Neural cell (in vitro differentiated cells): ENCODE measurements around the gene CYP3A5. TPM values are rescaled to one million over a fixed set of nuclear protein-coding genes. Genes with fewer than 3 reads are reported as not detected.
"Not testable (repeated sequence)": the region's sequence is repeated elsewhere in the genome, so short reads cannot be mapped to it uniquely, and the experiment has no call there.

ENCODE experiments used
- H2AFZ ChIP-seq: fragments of 200-600, 300-800 bp; sonication (generic), shearing (Covaris generic); 2 replicates; pipeline ENCODE4 v1.6.0; 2014; ENCODE audit warnings: low read depth, mild to moderate bottlenecking, antibody characterized with exemption, low read length, moderate library complexity
- H3F3A ChIP-seq: fragments of 200-600 bp; shearing (Covaris generic); 2 replicates; pipeline ENCODE4 v1.6.1; 2016; ENCODE audit warnings: mild to moderate bottlenecking, moderate library complexity, mixed read lengths, antibody characterized with exemption, low read length; ENCODE audit not compliant: insufficient read depth, poor library complexity, severe bottlenecking
- H3K27ac ChIP-seq: fragments of 200-600, 300-800 bp; sonication (generic), shearing (Covaris generic); 2 replicates; pipeline ENCODE4 v1.5.1; 2014; ENCODE audit warnings: mild to moderate bottlenecking, low read length, moderate library complexity
- H3K27me3 ChIP-seq: fragments of 300-800, 200-600 bp; sonication (generic), shearing (Covaris generic); 2 replicates; pipeline ENCODE4 v1.6.0; 2014; ENCODE audit warnings: mild to moderate bottlenecking, low read depth, low read length, moderate library complexity; ENCODE audit not compliant: insufficient read depth
- H3K36me3 ChIP-seq: fragments of 300-800, 200-600 bp; sonication (generic), shearing (Covaris generic); 2 replicates; pipeline ENCODE4 v1.5.1; 2014; ENCODE audit warnings: mild to moderate bottlenecking, antibody characterized with exemption, low read length, moderate library complexity; ENCODE audit not compliant: insufficient read depth
- H3K4me2 ChIP-seq: fragments of 300-800, 200-600 bp; sonication (generic), shearing (Covaris generic); 2 replicates; pipeline ENCODE4 v1.6.0; 2014; ENCODE audit warnings: mild to moderate bottlenecking, low read length
- H3K4me3 ChIP-seq: fragments of 300-800, 200-600 bp; sonication (generic), shearing (Covaris generic); 2 replicates; pipeline ENCODE4 v1.5.1; 2014; ENCODE audit warnings: mild to moderate bottlenecking, low read length, moderate library complexity
- H3K79me2 ChIP-seq: fragments of 200-600 bp; shearing (Covaris generic); replicated peaks from 2 replicates; pipeline ENCODE4 v1.6.0; 2014; ENCODE audit warnings: mild to moderate bottlenecking, low read length, moderate library complexity; ENCODE audit not compliant: insufficient read depth
- H3K9ac ChIP-seq: fragments of 300-800, 200-600 bp; sonication (generic), shearing (Covaris generic); 2 replicates; pipeline ENCODE4 v1.6.1; 2016; ENCODE audit warnings: mild to moderate bottlenecking, low read length, mixed read lengths
- H3K9me2 ChIP-seq: fragments of 200-600 bp; shearing (Covaris generic); 2 replicates; pipeline ENCODE4 v1.6.1; 2016; ENCODE audit warnings: mild to moderate bottlenecking, low read length, mixed read lengths; ENCODE audit not compliant: insufficient read depth
- H3K9me3 ChIP-seq: fragments of 200-600, 300-800 bp; sonication (generic), shearing (Covaris generic); 2 replicates; pipeline ENCODE4 v1.6.1; 2016; ENCODE audit warnings: mild to moderate bottlenecking, mixed run types, low read length, moderate library complexity, mixed read lengths
- H4K20me1 ChIP-seq: fragments of 200-600 bp; shearing (Covaris generic); 2 replicates; pipeline ENCODE4 v1.6.1; 2016; ENCODE audit warnings: mild to moderate bottlenecking, mixed run types; ENCODE audit not compliant: insufficient read depth
- CTCF ChIP-seq: fragments of 450-650 bp; IDR thresholded peaks from 2 replicates; pipeline ENCODE4 v1.5.1; 2014; ENCODE audit warnings: antibody characterized with exemption, mild to moderate bottlenecking, moderate library complexity; ENCODE audit not compliant: poor library complexity, severe bottlenecking
- EP300 ChIP-seq: fragments of 450-650 bp; conservative IDR thresholded peaks from 2 replicates; pipeline ENCODE4 v1.6.1; 2014; ENCODE audit warnings: antibody characterized with exemption, mild to moderate bottlenecking, moderate library complexity; ENCODE audit not compliant: poor library complexity, severe bottlenecking
- MXI1 ChIP-seq: fragments of 450-650 bp; conservative IDR thresholded peaks from 2 replicates; pipeline ENCODE4 v1.6.1; 2014; ENCODE audit warnings: antibody characterized with exemption, mild to moderate bottlenecking; ENCODE audit not compliant: poor library complexity, severe bottlenecking
- POLR2AphosphoS5 ChIP-seq: IDR thresholded peaks from 2 replicates; pipeline ENCODE4 v1.6.1; 2012
- RAD21 ChIP-seq: fragments of 450-650 bp; conservative IDR thresholded peaks from 2 replicates; pipeline ENCODE4 v1.6.1; 2014; ENCODE audit warnings: antibody characterized with exemption, mild to moderate bottlenecking, moderate library complexity
- REST ChIP-seq: IDR thresholded peaks from 2 replicates; pipeline ENCODE4 v1.6.1; 2012; ENCODE audit warnings: borderline replicate concordance
- SMC3 ChIP-seq: fragments of 450-650 bp; conservative IDR thresholded peaks from 2 replicates; pipeline ENCODE4 v1.6.1; 2014; ENCODE audit warnings: antibody characterized with exemption, mild to moderate bottlenecking, moderate library complexity; ENCODE audit not compliant: poor library complexity
- TAF1 ChIP-seq: IDR thresholded peaks from 2 replicates; pipeline ENCODE4 v1.6.1; 2012; ENCODE audit warnings: low read depth
- polyA plus RNA-seq: library from polyadenylated mRNA; depleted of rRNA; stranded (reverse); fragments of >200 nt; gene quantifications from 2 replicates; pipeline ENCODE4 v1.2.3, GENCODE V29; 2014

The CYP3A5 gene
- polyA plus RNA-seq, 1 donor from 2014 or later: not detected

GRCh38 chr7:99642027-99642426 is 37.8 kb downstream of the CYP3A5 start:
- H3K4me3 ChIP-seq: no peak overlapping the region
- no peaks in the 10 kb centered on the region for H3K27me3 ChIP-seq
- no peak overlapping the region for H3K9ac ChIP-seq
- no peak overlapping the region for H3K27ac ChIP-seq
- no peak overlapping the region for H3K4me2 ChIP-seq
- H3K9me2 ChIP-seq: no peaks in the 10 kb centered on the region
- no peaks in the 10 kb centered on the region for H4K20me1 ChIP-seq
- H3K79me2 ChIP-seq: no peaks in the 10 kb centered on the region
- no peaks in the 10 kb centered on the region for H3K9me3 ChIP-seq
- H3K36me3 ChIP-seq: no peaks in the 10 kb centered on the region
- H3F3A ChIP-seq: no peaks in the 10 kb centered on the region
- no peak overlapping the region for H2AFZ ChIP-seq
- no peak for TF ChIP-seq POLR2AphosphoS5
- TF ChIP-seq EP300: no peak
- no peak for TF ChIP-seq TAF1

GRCh38 chr7:99639267-99639666 is 40.5 kb downstream of the CYP3A5 start:
- no peaks in the 10 kb centered on the region for H3K36me3 ChIP-seq
- H3K9me3 ChIP-seq: no peaks in the 10 kb centered on the region
- H3K4me3 ChIP-seq: no peak overlapping the region
- no peak overlapping the region for H3K4me2 ChIP-seq
- no peaks in the 10 kb centered on the region for H3K79me2 ChIP-seq
- no peaks in the 10 kb centered on the region for H3F3A ChIP-seq
- no peaks in the 10 kb centered on the region for H3K27me3 ChIP-seq
- H3K9me2 ChIP-seq: no peaks in the 10 kb centered on the region
- no peak overlapping the region for H3K9ac ChIP-seq
- TF ChIP-seq TAF1 (no peak), RAD21 (no peak), SMC3 (no peak), MXI1 (no peak), REST (no peak), CTCF (no peak)
- no peak overlapping the region for H2AFZ ChIP-seq
- H4K20me1 ChIP-seq: no peaks in the 10 kb centered on the region
- H3K27ac ChIP-seq: no peak overlapping the region

GRCh38 chr7:99638731-99639130 is 41.1 kb downstream of the CYP3A5 start:
- Histone ChIP-seq H3F3A (no peaks in the 10 kb centered on the region), H3K4me3 (no peak overlapping the region), H3K4me2 (no peak overlapping the region), H3K27ac (no peak overlapping the region), H3K27me3 (no peaks in the 10 kb centered on the region), H3K36me3 (no peaks in the 10 kb centered on the region), H4K20me1 (no peaks in the 10 kb centered on the region), H2AFZ (no peak overlapping the region), H3K9ac (no peak overlapping the region), H3K79me2 (no peaks in the 10 kb centered on the region), H3K9me3 (no peaks in the 10 kb centered on the region), H3K9me2 (no peaks in the 10 kb centered on the region)
- TF ChIP-seq REST: no peak
- TF ChIP-seq CTCF: no peak
- no peak for TF ChIP-seq EP300

GRCh38 chr7:99637414-99637813 is 42.4 kb downstream of the CYP3A5 start:
- not testable (repeated sequence) for H3K4me2 ChIP-seq, H3F3A ChIP-seq, H3K79me2 ChIP-seq, H2AFZ ChIP-seq, H3K9me2 ChIP-seq, H3K9ac ChIP-seq, H3K36me3 ChIP-seq, H4K20me1 ChIP-seq, H3K27ac ChIP-seq, H3K4me3 ChIP-seq, H3K9me3 ChIP-seq, H3K27me3 ChIP-seq
